Chondrocyte (in vitro differentiated cells): Measurements from ENCODE around the gene NEURL2. TPM values are rescaled to one million over a fixed set of nuclear protein-coding genes. Genes with fewer than 3 reads are reported as not detected.
A peak's percentile ranks its signal among the peaks of the same experiment; 100 is the strongest.

Source experiments
- DNase-seq: peaks from one replicate; pipeline ENCODE4 v3.0.0; 2021; ENCODE audit warnings: mixed read lengths, low spot score
- H3K27ac Mint-ChIP-seq: one replicate; pipeline ENCODE4 v1.8.0; 2021; ENCODE audit warnings: mild to moderate bottlenecking, moderate library complexity, mixed read lengths; ENCODE audit not compliant: unreplicated experiment
- H3K27me3 Mint-ChIP-seq: 2 replicates; pipeline ENCODE4 v1.8.0; 2021; ENCODE audit warnings: low read depth, mixed read lengths
- H3K36me3 Mint-ChIP-seq: 2 replicates; pipeline ENCODE4 v1.8.0; 2021; ENCODE audit warnings: low read depth, mixed read lengths
- H3K4me1 Mint-ChIP-seq: 2 replicates; pipeline ENCODE4 v1.8.0; 2021; ENCODE audit warnings: low read depth, mild to moderate bottlenecking, mixed read lengths
- H3K4me3 Mint-ChIP-seq: one replicate; pipeline ENCODE4 v1.8.0; 2021; ENCODE audit warnings: mild to moderate bottlenecking, moderate library complexity, mixed read lengths; ENCODE audit not compliant: unreplicated experiment
- H3K9me3 Mint-ChIP-seq: 2 replicates; pipeline ENCODE4 v1.8.0; 2021; ENCODE audit warnings: low read depth, mixed read lengths
- total RNA-seq: library from RNA; stranded (reverse); gene quantifications from 3 replicates; pipeline ENCODE4 v1.2.1, GENCODE V29; 2021
- TF ChIP-seq, protein P1 (sequence below): fragments of 200-600 bp; sonication (generic); IDR thresholded peaks from 2 replicates; pipeline ENCODE4 v1.5.0; 2021; ENCODE audit warnings: antibody characterized with exemption, mild to moderate bottlenecking, moderate library complexity

Gene NEURL2
- total RNA-seq, 1 donor from 2014 or later = 1.8 TPM

DNA sequence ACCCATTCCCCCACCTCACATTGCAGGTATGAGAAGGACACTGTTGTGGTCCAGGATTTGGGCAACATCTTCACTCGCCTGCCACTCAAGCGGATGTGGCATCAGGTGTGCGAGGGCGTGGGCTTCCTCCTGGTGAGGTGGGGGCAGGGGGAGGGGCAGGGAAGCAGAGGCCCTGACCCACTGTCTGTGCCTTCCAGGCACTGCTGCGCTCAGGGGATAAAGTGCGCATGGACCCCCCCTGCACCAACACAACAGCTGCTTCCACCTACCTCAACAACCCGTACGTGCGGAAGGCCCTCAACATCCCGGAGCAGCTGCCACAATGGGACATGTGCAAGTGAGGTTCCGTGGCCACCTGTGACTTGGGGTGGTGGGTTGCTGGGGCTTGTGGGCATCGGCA is 3.8 kb upstream of the NEURL2 start:
- TF ChIP-seq, protein P1, sequence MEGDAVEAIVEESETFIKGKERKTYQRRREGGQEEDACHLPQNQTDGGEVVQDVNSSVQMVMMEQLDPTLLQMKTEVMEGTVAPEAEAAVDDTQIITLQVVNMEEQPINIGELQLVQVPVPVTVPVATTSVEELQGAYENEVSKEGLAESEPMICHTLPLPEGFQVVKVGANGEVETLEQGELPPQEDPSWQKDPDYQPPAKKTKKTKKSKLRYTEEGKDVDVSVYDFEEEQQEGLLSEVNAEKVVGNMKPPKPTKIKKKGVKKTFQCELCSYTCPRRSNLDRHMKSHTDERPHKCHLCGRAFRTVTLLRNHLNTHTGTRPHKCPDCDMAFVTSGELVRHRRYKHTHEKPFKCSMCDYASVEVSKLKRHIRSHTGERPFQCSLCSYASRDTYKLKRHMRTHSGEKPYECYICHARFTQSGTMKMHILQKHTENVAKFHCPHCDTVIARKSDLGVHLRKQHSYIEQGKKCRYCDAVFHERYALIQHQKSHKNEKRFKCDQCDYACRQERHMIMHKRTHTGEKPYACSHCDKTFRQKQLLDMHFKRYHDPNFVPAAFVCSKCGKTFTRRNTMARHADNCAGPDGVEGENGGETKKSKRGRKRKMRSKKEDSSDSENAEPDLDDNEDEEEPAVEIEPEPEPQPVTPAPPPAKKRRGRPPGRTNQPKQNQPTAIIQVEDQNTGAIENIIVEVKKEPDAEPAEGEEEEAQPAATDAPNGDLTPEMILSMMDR = no peak
- H3K4me3 Mint-ChIP-seq = no peak overlapping the region
- H3K27me3 Mint-ChIP-seq = no peaks in the 10 kb centered on the region
- H3K36me3 Mint-ChIP-seq = peaks cover 15% of the 10 kb centered on the region
- H3K4me1 Mint-ChIP-seq = peaks cover 18% of the 10 kb centered on the region
- no peak for DNase-seq
- no peak overlapping the region for H3K27ac Mint-ChIP-seq
- no peaks in the 10 kb centered on the region for H3K9me3 Mint-ChIP-seq

DNA sequence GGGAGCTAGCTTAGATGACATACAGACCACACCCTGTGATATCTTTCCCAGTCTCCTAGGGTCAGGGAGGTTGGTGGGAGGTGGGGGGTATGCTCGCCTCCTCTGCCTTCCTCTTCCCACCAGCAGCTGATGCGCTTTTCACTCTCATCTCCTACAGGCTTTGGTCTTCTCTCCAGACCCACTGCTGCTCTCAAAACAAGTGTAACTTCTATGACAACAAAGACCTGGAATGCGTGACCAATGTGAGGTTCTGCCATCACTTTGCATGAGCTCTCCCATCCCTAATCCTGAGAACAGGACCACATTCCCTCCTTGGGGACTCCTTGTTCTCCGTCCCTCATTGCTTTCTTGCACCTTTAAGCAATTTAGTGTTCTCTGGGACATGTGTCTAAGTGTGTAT is 2.8 kb upstream of the NEURL2 start:
- Mint-ChIP-seq H3K4me1 (peaks cover 20% of the 10 kb centered on the region), H3K27ac (no peak overlapping the region), H3K4me3 (no peak overlapping the region), H3K27me3 (no peaks in the 10 kb centered on the region), H3K36me3 (peaks cover 13% of the 10 kb centered on the region), H3K9me3 (no peaks in the 10 kb centered on the region)
- DNase-seq = no peak
- TF ChIP-seq, protein P1 = no peak

DNA sequence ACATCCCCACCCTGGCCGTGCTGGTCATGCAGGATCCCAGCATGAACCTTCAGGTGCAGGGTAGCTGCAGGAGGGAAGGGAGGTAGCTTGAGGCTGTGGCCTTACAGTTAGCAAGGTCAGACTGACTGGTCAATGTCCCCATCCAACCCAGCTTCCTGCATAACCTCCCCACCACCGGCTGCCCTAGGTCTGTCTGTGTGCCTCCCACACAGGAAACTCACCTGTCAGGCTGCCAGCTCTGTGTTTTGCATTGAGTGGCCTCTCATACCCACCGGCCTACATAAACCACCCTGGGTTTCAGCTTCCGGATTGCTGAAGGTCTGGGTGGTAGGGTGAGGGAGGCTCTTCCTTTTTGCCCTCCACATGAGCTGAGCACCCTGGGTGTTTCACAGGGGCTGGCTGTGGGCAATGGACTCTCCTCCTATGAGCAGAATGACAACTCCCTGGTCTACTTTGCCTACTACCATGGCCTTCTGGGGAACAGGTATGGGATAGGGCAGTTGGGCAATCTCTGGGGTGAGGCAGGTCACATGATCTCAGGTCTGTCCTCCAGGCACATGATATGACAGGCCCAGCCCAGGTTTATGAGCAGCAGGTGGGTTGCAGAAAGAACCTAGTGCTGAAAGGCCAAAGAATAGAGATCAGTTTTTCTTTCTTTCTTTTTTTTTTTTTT is 2.0 kb upstream of the NEURL2 start:
- Mint-ChIP-seq H3K9me3 (no peaks in the 10 kb centered on the region), H3K36me3 (peaks cover 10% of the 10 kb centered on the region), H3K4me3 (peak overlapping the region; percentile 91), H3K27me3 (no peaks in the 10 kb centered on the region), H3K4me1 (peaks cover 20% of the 10 kb centered on the region), H3K27ac (no peak overlapping the region)
- TF ChIP-seq, protein P1 = no peak
- no peak for DNase-seq

DNA sequence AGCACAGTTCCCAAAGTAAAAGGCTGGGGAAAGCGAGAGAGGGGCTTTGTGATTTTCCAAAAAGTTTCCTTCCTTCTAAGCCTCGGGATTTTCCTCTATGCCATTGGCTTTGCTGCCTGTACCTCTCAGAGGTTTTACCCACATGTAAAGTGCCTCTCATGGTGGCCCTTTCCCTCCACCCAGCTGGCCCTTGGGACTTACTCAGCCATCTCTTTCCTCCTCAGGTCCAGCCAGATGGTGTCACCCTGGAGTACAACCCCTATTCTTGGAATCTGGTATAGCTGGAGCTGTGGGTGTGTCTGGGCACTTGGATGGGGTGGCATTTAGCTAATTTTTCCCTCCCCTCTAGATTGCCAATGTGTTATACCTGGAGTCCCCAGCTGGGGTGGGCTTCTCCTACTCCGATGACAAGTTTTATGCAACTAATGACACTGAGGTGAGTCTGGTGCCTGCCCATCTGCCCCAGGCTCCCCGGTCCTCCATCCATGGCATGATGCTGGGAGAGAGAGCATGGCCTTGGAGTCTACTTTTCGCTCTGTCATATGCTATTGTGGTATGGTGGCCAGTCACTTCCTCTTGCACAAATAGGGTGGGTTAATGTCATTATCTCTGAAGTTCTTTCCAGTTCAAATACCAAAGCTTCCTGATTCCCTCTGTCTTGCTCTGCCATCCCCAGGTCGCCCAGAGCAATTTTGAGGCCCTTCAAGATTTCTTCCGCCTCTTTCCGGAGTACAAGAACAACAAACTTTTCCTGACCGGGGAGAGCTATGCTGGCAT is 1.2 kb upstream of the NEURL2 start:
- Mint-ChIP-seq H3K9me3 (no peaks in the 10 kb centered on the region), H3K27ac (peak overlapping the region; percentile 71), H3K27me3 (no peaks in the 10 kb centered on the region), H3K4me1 (peaks cover 20% of the 10 kb centered on the region), H3K36me3 (peaks cover 7% of the 10 kb centered on the region), H3K4me3 (peak overlapping the region; percentile 91)
- TF ChIP-seq, protein P1 = peak; percentile 50
- no peak for DNase-seq

DNA sequence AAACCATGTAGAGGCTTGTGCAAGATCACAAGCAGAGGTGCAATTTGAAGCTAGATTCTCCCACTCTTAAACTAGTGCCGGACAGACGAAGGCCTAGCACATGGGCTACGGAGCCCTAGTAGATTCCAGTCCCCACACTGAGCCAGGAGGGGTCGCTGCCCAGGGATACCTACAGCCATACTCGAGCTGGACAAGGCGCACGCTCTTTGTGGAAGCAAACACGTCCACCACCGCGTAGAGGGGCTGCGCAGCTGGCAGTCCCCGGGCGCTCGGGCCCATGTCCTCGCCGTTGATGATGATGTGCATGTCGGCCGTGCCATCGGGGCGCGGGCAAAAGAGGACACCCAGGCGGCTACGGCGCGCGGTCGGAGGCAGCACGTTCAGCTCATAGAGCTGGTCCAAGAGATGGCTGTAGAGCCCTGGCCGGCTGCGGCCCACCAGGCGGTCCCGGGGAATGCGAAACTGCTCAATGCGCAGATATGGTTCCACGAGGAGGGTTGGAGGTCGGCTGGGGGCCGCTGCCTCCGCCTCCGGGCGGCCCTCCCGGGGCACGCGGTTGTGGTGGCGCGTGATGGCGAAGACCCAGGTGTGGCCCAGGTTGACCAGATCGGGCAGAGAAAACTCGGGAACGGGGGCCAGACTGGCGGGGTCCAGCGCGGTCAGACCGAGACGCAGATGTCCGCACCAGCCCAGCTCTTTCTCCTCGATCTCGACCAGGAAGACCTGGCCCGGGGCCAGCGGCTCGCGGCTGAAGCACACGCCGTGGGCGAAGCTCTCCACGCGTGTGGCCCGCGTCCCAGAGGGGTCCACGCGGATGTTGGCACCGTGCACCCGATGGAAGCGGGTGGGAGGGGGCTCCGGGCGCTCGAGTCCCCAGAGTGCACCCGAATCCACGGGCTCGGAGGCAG is 677 bp downstream of the NEURL2 start:
- H3K4me3 Mint-ChIP-seq = peak overlapping the region; percentile 91
- peaks cover 3% of the 10 kb centered on the region for H3K36me3 Mint-ChIP-seq
- peaks cover 21% of the 10 kb centered on the region for H3K4me1 Mint-ChIP-seq
- TF ChIP-seq, protein P1 = peak; percentile 89
- peak overlapping the region; percentile 94 for H3K27ac Mint-ChIP-seq
- H3K27me3 Mint-ChIP-seq = no peaks in the 10 kb centered on the region
- peak; percentile 94 for DNase-seq
- no peaks in the 10 kb centered on the region for H3K9me3 Mint-ChIP-seq
